Adrenal gland (tissue), 19 donors: ENCODE results near the gene AIDA. TPM values are rescaled to one million over a fixed set of nuclear protein-coding genes. Genes with fewer than 3 reads are reported as not detected.

Experiments used
- DNase-seq, 7 donors: peaks; one replicate each; pipeline ENCODE4 v3.0.0-alpha.2; 2019 to 2020
- H3K27ac ChIP-seq, 5 donors: fragments of 200-600 bp; sonication (generic) in 4 of 5; 1 replicate in 3 of 5; 2 replicates in 2 of 5; pipeline versions ENCODE4 v1.5.1 to v1.8.0; 2016 to 2020; ENCODE audit warnings: mild to moderate bottlenecking in 1 of 5
- H3K27me3 ChIP-seq: fragments of 200-600 bp; 2 replicates; pipeline ENCODE4 v1.8.0; 2021
- H3K36me3 ChIP-seq, 2 donors: fragments of 200-600 bp; replicated peaks in 1 of 2; 1 replicate in 1 of 2; 2 replicates in 1 of 2; pipeline versions ENCODE4 v1.5.1 to v1.8.0; 2018 to 2022
- H3K4me1 ChIP-seq, 2 donors: fragments of 200-600 bp; replicated peaks in 1 of 2; 1 replicate in 1 of 2; 2 replicates in 1 of 2; pipeline versions ENCODE4 v1.5.1 to v1.8.0; 2018 to 2021
- H3K4me3 ChIP-seq, 4 donors: fragments of 200-600 bp; sonication (generic) in 3 of 4; one replicate each; pipeline ENCODE4 v1.5.1; 2016 to 2018
- H3K9me3 ChIP-seq, 3 donors: fragments of 200-600 bp; sonication (generic) in 1 of 3; replicated peaks in 1 of 3; 1 replicate in 2 of 3; 2 replicates in 1 of 3; pipeline versions ENCODE4 v1.5.1 to v1.8.0; 2016 to 2021
- CTCF ChIP-seq, 6 experiments: fragments of 450-650 bp in 4 of 6; fragments of 200-600 bp in 2 of 6; sonication (generic) in 1 of 6; IDR thresholded peaks; 1 replicate in 5 of 6; 2 replicates in 1 of 6; pipeline versions ENCODE4 v1.5.1 to v1.8.0; 2016 to 2021; ENCODE audit warnings: antibody characterized with exemption in 6 of 6, mild to moderate bottlenecking in 2 of 6, moderate library complexity in 1 of 6
- POLR2A ChIP-seq, 2 donors: fragments of 450-650 bp; IDR thresholded peaks; one replicate each; pipeline ENCODE4 v1.6.1; 2017; ENCODE audit warnings: antibody characterized with exemption in 2 of 2, mild to moderate bottlenecking in 2 of 2, moderate library complexity in 1 of 2
- WGBS, 4 donors: extraction: QIAGEN DNeasy Blood & Tissue Kit in 2 of 4; methylation state at CpG; one replicate each; pipeline versions ENCODE4 v1.1.5 to v1.1.7; 2013 to 2017; 5-methylcytosine and 5-hydroxymethylcytosine counted together
- intact Hi-C, 2 donors: fragments of 100-400 bp; cut with DNase I; formaldehyde crosslinking; loops; one replicate each; pipeline versions ENCODE4 v1.14.1 to v1.15.0; 2022 to 2023
- long read RNA-seq, 10 donors: library from polyadenylated mRNA in 3 of 10; unstranded in 2 of 10; stranded (forward) in 1 of 10; transcript quantifications; one replicate each; pipeline ENCODE4 v2.0.0 and lab custom pipeline, GENCODE V29; 2021 to 2026
- polyA plus RNA-seq, 3 donors: library from polyadenylated mRNA; stranded (reverse); fragments of 200-250 nt in 2 of 3; fragments of 350-450 nt in 1 of 3; fragmentation: Illumina TruSeq in 1 of 3; extraction: RNeasy Lipid Tissue Mini Kit (QIAGEN cat#74804) in 1 of 3; gene quantifications; one replicate each; pipeline ENCODE4 v1.2.3, GENCODE V29; 2013 to 2014
- total RNA-seq, 9 donors: library from RNA; depleted of rRNA in 4 of 9; stranded (reverse); fragments of >200 nt in 4 of 9; fragments of 120-200 nt in 1 of 9; fragmentation: NEBNext Ultra II Directional in 1 of 9; extraction: Animal tissue kit (Norgen Biotek cat#: 25700) in 1 of 9; gene quantifications; one replicate each; pipeline versions ENCODE4 v1.1.0 to v1.2.4, GENCODE V29; 2013 to 2023
- donor health status: healthy with polysubstance abuse.
- donor health status: Bipolar disorder and iron deficiency.
- donor health status: DM: yes; HTN: yes; CAD: no.
- donor health status: DM: no; HTN: no; CAD: no.
- donor health status: DM: no; HTN: no; CAD: no.
- donor health status: DM: yes; HTN: yes; CAD: no.

Gene AIDA
- 10 to 100 TPM; 29.4 to 62.5 (median 48.7) TPM for total RNA-seq
- 10 to 100 TPM; 34.1 to 72.0 (median 49.1) TPM for polyA plus RNA-seq
- long read RNA-seq, donor 1, transcript AIDA-201 (10 exons, 3,008 nt), result major isoform, 13 of 27 reads
- long read RNA-seq, donor 1, partial matches to known transcripts, result 14 of 27 reads
- long read RNA-seq, donor 1, other reads (novel, unspliced or antisense), result 0 of 27 reads
- long read RNA-seq, donor 2, transcript AIDA-201 (10 exons, 3,008 nt), result major isoform, 10 of 10 reads
- long read RNA-seq, donor 2, partial matches to known transcripts, result 0 of 10 reads
- long read RNA-seq, donor 2, other reads (novel, unspliced or antisense), result 0 of 10 reads
- long read RNA-seq, donor 3, transcript AIDA-201 (10 exons, 3,008 nt), result major isoform, 10 of 10 reads
- long read RNA-seq, donor 3, partial matches to known transcripts, result 0 of 10 reads
- long read RNA-seq, donor 3, other reads (novel, unspliced or antisense), result 0 of 10 reads
- long read RNA-seq, donor 4, partial matches to known transcripts, result 2 of 5 reads
- long read RNA-seq, donor 4, other reads (novel, unspliced or antisense), result 1 of 5 reads
- long read RNA-seq, donor 5, full-length matches to known transcripts, result 60 of 66 reads
- long read RNA-seq, donor 5, partial matches to known transcripts, result 1 of 66 reads
- long read RNA-seq, donor 5, other reads (novel, unspliced or antisense), result 5 of 66 reads
- long read RNA-seq, donor 6, partial matches to known transcripts, result 1 of 3 reads
- long read RNA-seq, donor 6, other reads (novel, unspliced or antisense), result 2 of 3 reads
- long read RNA-seq, donor 7, partial matches to known transcripts, result 0 of 2 reads
- long read RNA-seq, donor 7, other reads (novel, unspliced or antisense), result 0 of 2 reads
- long read RNA-seq, donor 8, transcript AIDA-201 (10 exons, 3,008 nt), result major isoform, 12 of 20 reads
- long read RNA-seq, donor 8, partial matches to known transcripts, result 8 of 20 reads
- long read RNA-seq, donor 8, other reads (novel, unspliced or antisense), result 0 of 20 reads
- long read RNA-seq, donor 9, transcript AIDA-201 (10 exons, 3,008 nt), result major isoform, 9 of 16 reads
- long read RNA-seq, donor 9, partial matches to known transcripts, result 7 of 16 reads
- long read RNA-seq, donor 9, other reads (novel, unspliced or antisense), result 0 of 16 reads
- long read RNA-seq, donor 10, partial matches to known transcripts, result 0 of 4 reads
- long read RNA-seq, donor 10, other reads (novel, unspliced or antisense), result 0 of 4 reads

GRCh38 chr1:222712253-222713090, at the start of gene AIDA, which contains the start of gene BROX:
TSS of gene AIDA (minus strand) at chr1:222712491. CDS start at chr1:222712317, 174 bp downstream.
TSS of gene BROX (plus strand) at chr1:222712564. CDS start at chr1:222715700, 3,136 bp downstream.
- Histone ChIP-seq H3K27me3 (no peaks in the 10 kb centered on the region), H3K9me3 (no peaks in the 10 kb centered on the region), H3K4me1 (peaks cover 0 to 22% of the 10 kb centered on the region in 2 donors), H3K4me3 (peak within 1 kb of the TSS; percentile 67 to 97 (median 88)), H3K36me3 (peaks cover 0 to 19% of the 10 kb centered on the region in 2 donors), H3K27ac (peak within 1 kb of the TSS; percentile 93 to 99 (median 98))
- intact Hi-C loops, result loop anchor here in 1 of 2 donors (10.0 kb wide), 1 partner anchor 58 kb away; no protein-coding TSS in a partner anchor
- DNase-seq, result peak; percentile 92 to 96 (median 95)
- TF ChIP-seq POLR2A (IDR thresholded peaks at IDR 0.05) (peak; percentile 44 to 72), CTCF (IDR thresholded peaks at IDR 0.05) (no peak)
- WGBS, 4 donors, result 0 to 3% (median 1%) methylated on average over 16 to 53 of the region's 62 CpGs

GRCh38 chr1:222761083-222761482, 48.8 kb upstream of the AIDA start:
- TF ChIP-seq POLR2A (IDR thresholded peaks at IDR 0.05), result no peak
- no peak for TF ChIP-seq CTCF (IDR thresholded peaks at IDR 0.05)
- H3K4me1 ChIP-seq, result no peaks in the 10 kb centered on the region
- no peak overlapping the region for H3K4me3 ChIP-seq
- H3K36me3 ChIP-seq, result no peaks in the 10 kb centered on the region
- H3K27ac ChIP-seq, result no peak overlapping the region
- no peaks in the 10 kb centered on the region for H3K9me3 ChIP-seq
- no peak for DNase-seq
- intact Hi-C loops, result no loop called here
- 83 to 100% (median 89%) methylated on average over 1 of the region's 1 CpG for WGBS, 4 donors
- no peaks in the 10 kb centered on the region for H3K27me3 ChIP-seq

- no peak for DNase-seq
- Histone ChIP-seq H3K27me3 (no peaks in the 10 kb centered on the region), H3K4me3 (no peak overlapping the region), H3K9me3 (no peaks in the 10 kb centered on the region), H3K27ac (peak overlapping the region in 1 of 5 donors; percentile 44), H3K36me3 (no peaks in the 10 kb centered on the region), H3K4me1 (peaks cover 0 to 6% of the 10 kb centered on the region in 2 donors)
- WGBS, 4 donors, result 70 to 81% (median 73%) methylated on average over 5 of the region's 5 CpGs
- intact Hi-C loops, result no loop called here
- TF ChIP-seq CTCF (IDR thresholded peaks at IDR 0.05) (no peak), POLR2A (IDR thresholded peaks at IDR 0.05) (no peak)
These were observed 47.3 kb upstream of the AIDA start for GRCh38 chr1:222759451-222760035.
